ENCODE measurements around the gene AOAH. TPM values are rescaled to one million over a fixed set of nuclear protein-coding genes. Genes with fewer than 3 reads are reported as not detected.

Gene AOAH
- total RNA-seq, 2 donors from 2014 or later = 18.8 to 23.5 TPM

- no peaks in the 10 kb centered on the region for H3K27me3 Mint-ChIP-seq (ENCODE audit: low read depth)
- H3K4me3 Mint-ChIP-seq = no peak overlapping the region
- no peak overlapping the region for H3K27ac Mint-ChIP-seq
- peaks cover 0 to 2% of the 10 kb centered on the region in 2 donors for H3K36me3 Mint-ChIP-seq (ENCODE audit: insufficient read depth in 2 of 2)
- ATAC-seq (replicated peaks in 1 of 2) (no peak), DNase-seq (no peak)
- H3K9me3 Mint-ChIP-seq = no peaks in the 10 kb centered on the region
- no peaks in the 10 kb centered on the region for H3K4me1 Mint-ChIP-seq (ENCODE audit: low read depth)
Measured at GRCh38 chr7:36591636-36592035, 132.7 kb downstream of the AOAH start.

GRCh38 chr7:36589391-36589790 is 134.9 kb downstream of the AOAH start:
- H3K9me3 Mint-ChIP-seq = no peaks in the 10 kb centered on the region
- no peak for ATAC-seq (replicated peaks in 1 of 2)
- DNase-seq = no peak
- H3K36me3 Mint-ChIP-seq (ENCODE audit: insufficient read depth in 2 of 2) = peaks cover 0 to 3% of the 10 kb centered on the region in 2 donors
- no peak overlapping the region for H3K4me3 Mint-ChIP-seq
- no peaks in the 10 kb centered on the region for H3K4me1 Mint-ChIP-seq (ENCODE audit: low read depth)
- H3K27ac Mint-ChIP-seq = no peak overlapping the region
- no peaks in the 10 kb centered on the region for H3K27me3 Mint-ChIP-seq (ENCODE audit: low read depth)

- Mint-ChIP-seq H3K27ac (peak overlapping the region; percentile 43), H3K36me3 (ENCODE audit: insufficient read depth in 2 of 2) (peaks cover 13 to 19% of the 10 kb centered on the region in 2 donors), H3K9me3 (peaks cover 3 to 6% of the 10 kb centered on the region in 2 donors), H3K4me3 (peak overlapping the region; percentile 58 to 76), H3K4me1 (ENCODE audit: low read depth) (peaks cover 20% of the 10 kb centered on the region), H3K27me3 (ENCODE audit: low read depth) (no peaks in the 10 kb centered on the region)
- DNase-seq = no peak
- peak; percentile 86 to 88 for ATAC-seq (replicated peaks in 1 of 2)
Measured at GRCh38 chr7:36583318-36583717, 141.0 kb downstream of the AOAH start.

- no peak for DNase-seq
- peaks cover 9% of the 10 kb centered on the region for H3K4me1 Mint-ChIP-seq (ENCODE audit: low read depth)
- no peak overlapping the region for H3K4me3 Mint-ChIP-seq
- peaks cover 9 to 18% of the 10 kb centered on the region in 2 donors for H3K36me3 Mint-ChIP-seq (ENCODE audit: insufficient read depth in 2 of 2)
- no peaks in the 10 kb centered on the region for H3K27me3 Mint-ChIP-seq (ENCODE audit: low read depth)
- ATAC-seq (replicated peaks in 1 of 2) = no peak
- no peak overlapping the region for H3K27ac Mint-ChIP-seq
- peaks cover 1 to 4% of the 10 kb centered on the region in 2 donors for H3K9me3 Mint-ChIP-seq
Measured at GRCh38 chr7:36575832-36576231, 148.5 kb downstream of the AOAH start.

GRCh38 chr7:36573066-36573465 is 151.2 kb downstream of the AOAH start:
- peaks cover 21% of the 10 kb centered on the region for H3K4me1 Mint-ChIP-seq (ENCODE audit: low read depth)

GRCh38 chr7:36571190-36571560 is 153.1 kb downstream of the AOAH start:
- no peaks in the 10 kb centered on the region for H3K27me3 Mint-ChIP-seq (ENCODE audit: low read depth)
- H3K36me3 Mint-ChIP-seq (ENCODE audit: insufficient read depth in 2 of 2) = peaks cover 0 to 6% of the 10 kb centered on the region in 2 donors
- no peak overlapping the region for H3K4me3 Mint-ChIP-seq
- H3K4me1 Mint-ChIP-seq (ENCODE audit: low read depth) = peaks cover 21% of the 10 kb centered on the region
- H3K9me3 Mint-ChIP-seq = no peaks in the 10 kb centered on the region
- ATAC-seq (replicated peaks in 1 of 2) (no peak), DNase-seq (no peak)
- no peak overlapping the region for H3K27ac Mint-ChIP-seq

More at GRCh38 chr7:36573066-36573465, 151.2 kb downstream of the AOAH start:
- Mint-ChIP-seq H3K36me3 (ENCODE audit: insufficient read depth in 2 of 2) (peaks cover 0 to 8% of the 10 kb centered on the region in 2 donors), H3K27ac (no peak overlapping the region), H3K9me3 (no peaks in the 10 kb centered on the region), H3K27me3 (ENCODE audit: low read depth) (no peaks in the 10 kb centered on the region), H3K4me3 (no peak overlapping the region)
- DNase-seq (no peak), ATAC-seq (replicated peaks in 1 of 2) (no peak)

- no peaks in the 10 kb centered on the region for H3K9me3 Mint-ChIP-seq
- H3K4me1 Mint-ChIP-seq (ENCODE audit: low read depth) = peaks cover 21% of the 10 kb centered on the region
- ATAC-seq (replicated peaks in 1 of 2) (no peak), DNase-seq (no peak)
- H3K27ac Mint-ChIP-seq = peak overlapping the region; percentile 14
- no peaks in the 10 kb centered on the region for H3K27me3 Mint-ChIP-seq (ENCODE audit: low read depth)
- H3K36me3 Mint-ChIP-seq (ENCODE audit: insufficient read depth in 2 of 2) = peaks cover 0 to 6% of the 10 kb centered on the region in 2 donors
- no peak overlapping the region for H3K4me3 Mint-ChIP-seq
Measured at GRCh38 chr7:36570528-36571189, 153.6 kb downstream of the AOAH start.

- Mint-ChIP-seq H3K27me3 (ENCODE audit: low read depth) (no peaks in the 10 kb centered on the region), H3K27ac (no peak overlapping the region), H3K4me3 (no peak overlapping the region), H3K9me3 (no peaks in the 10 kb centered on the region), H3K36me3 (ENCODE audit: insufficient read depth in 2 of 2) (peaks cover 0 to 2% of the 10 kb centered on the region in 2 donors), H3K4me1 (ENCODE audit: low read depth) (peaks cover 14% of the 10 kb centered on the region)
- no peak for ATAC-seq (replicated peaks in 1 of 2)
- DNase-seq = no peak
Measured at GRCh38 chr7:36568452-36568849, 155.8 kb downstream of the AOAH start.

GRCh38 chr7:36567699-36568451 is 156.4 kb downstream of the AOAH start:
- Mint-ChIP-seq H3K9me3 (no peaks in the 10 kb centered on the region), H3K27ac (peak overlapping the region; percentile 10), H3K36me3 (ENCODE audit: insufficient read depth in 2 of 2) (peaks cover 0 to 2% of the 10 kb centered on the region in 2 donors), H3K4me1 (ENCODE audit: low read depth) (peaks cover 14% of the 10 kb centered on the region), H3K4me3 (no peak overlapping the region), H3K27me3 (ENCODE audit: low read depth) (no peaks in the 10 kb centered on the region)
- ATAC-seq (replicated peaks in 1 of 2) = no peak
- DNase-seq = no peak

- Mint-ChIP-seq H3K36me3 (ENCODE audit: insufficient read depth in 2 of 2) (no peaks in the 10 kb centered on the region), H3K4me1 (ENCODE audit: low read depth) (peaks cover 13% of the 10 kb centered on the region), H3K27me3 (ENCODE audit: low read depth) (no peaks in the 10 kb centered on the region), H3K9me3 (no peaks in the 10 kb centered on the region), H3K27ac (peak overlapping the region; percentile 30), H3K4me3 (no peak overlapping the region)
- ATAC-seq (replicated peaks in 1 of 2) (no peak), DNase-seq (no peak)
Measured at GRCh38 chr7:36565792-36566356, 158.4 kb downstream of the AOAH start.

- no peak for ATAC-seq (replicated peaks in 1 of 2)
- no peak overlapping the region for H3K4me3 Mint-ChIP-seq
- no peaks in the 10 kb centered on the region for H3K27me3 Mint-ChIP-seq (ENCODE audit: low read depth)
- no peak overlapping the region for H3K27ac Mint-ChIP-seq
- no peak for DNase-seq
- no peaks in the 10 kb centered on the region for H3K9me3 Mint-ChIP-seq
- H3K4me1 Mint-ChIP-seq (ENCODE audit: low read depth) = peaks cover 6% of the 10 kb centered on the region
- peaks cover 2 to 4% of the 10 kb centered on the region in 2 donors for H3K36me3 Mint-ChIP-seq (ENCODE audit: insufficient read depth in 2 of 2)
Measured at GRCh38 chr7:36564489-36564888, 159.8 kb downstream of the AOAH start.

- Mint-ChIP-seq H3K9me3 (peaks cover 0 to 2% of the 10 kb centered on the region in 2 donors), H3K4me3 (no peak overlapping the region), H3K4me1 (ENCODE audit: low read depth) (peaks cover 5% of the 10 kb centered on the region), H3K27ac (no peak overlapping the region), H3K36me3 (ENCODE audit: insufficient read depth in 2 of 2) (peaks cover 2 to 8% of the 10 kb centered on the region in 2 donors), H3K27me3 (ENCODE audit: low read depth) (no peaks in the 10 kb centered on the region)
- ATAC-seq (replicated peaks in 1 of 2) (no peak), DNase-seq (no peak)
Measured at GRCh38 chr7:36563706-36564327, 160.5 kb downstream of the AOAH start.

- H3K4me3 Mint-ChIP-seq = no peak overlapping the region
- H3K27ac Mint-ChIP-seq = no peak overlapping the region
- H3K27me3 Mint-ChIP-seq (ENCODE audit: low read depth) = no peaks in the 10 kb centered on the region
- ATAC-seq (replicated peaks in 1 of 2) (no peak), DNase-seq (no peak)
- peaks cover 0 to 3% of the 10 kb centered on the region in 2 donors for H3K9me3 Mint-ChIP-seq
- H3K36me3 Mint-ChIP-seq (ENCODE audit: insufficient read depth in 2 of 2) = peaks cover 2 to 9% of the 10 kb centered on the region in 2 donors
- no peaks in the 10 kb centered on the region for H3K4me1 Mint-ChIP-seq (ENCODE audit: low read depth)
Measured at GRCh38 chr7:36562121-36562520, 162.2 kb downstream of the AOAH start.

Data from activated T-cell treated with anti-CD3 and anti-CD28 coated beads, Interleukin-2, amount 50 U/mL, for 72 hours (primary cell).